Neuronal stem cell (in vitro differentiated cells): Measurements from ENCODE around the gene TBXAS1.
A peak's percentile ranks its signal among the peaks of the same experiment; 100 is the strongest.

Source experiments
- DNase-seq: peaks from one replicate; pipeline ENCODE4 v3.0.0-alpha.2; 2013; ENCODE audit warnings: low spot score
- H2AFZ ChIP-seq: one replicate; pipeline ENCODE4 v1.6.1; 2013; ENCODE audit warnings: mild to moderate bottlenecking, low read length, inconsistent platforms
- H2AK5ac ChIP-seq: 2 replicates; pipeline ENCODE4 v1.6.1; 2013; ENCODE audit warnings: low read depth, mild to moderate bottlenecking, inconsistent platforms, low read length, moderate library complexity, mixed read lengths
- H2BK120ac ChIP-seq: 2 replicates; pipeline ENCODE4 v1.6.1; 2013; ENCODE audit warnings: low read depth, mild to moderate bottlenecking, inconsistent platforms, low read length, moderate library complexity, mixed read lengths
- H2BK12ac ChIP-seq: one replicate; pipeline ENCODE4 v1.6.1; 2013; ENCODE audit warnings: low read length, inconsistent platforms
- H2BK15ac ChIP-seq: 2 replicates; pipeline ENCODE4 v1.6.1; 2013; ENCODE audit warnings: mild to moderate bottlenecking, low read length, inconsistent platforms, mixed read lengths
- H2BK5ac ChIP-seq: one replicate; pipeline ENCODE4 v1.6.1; 2013; ENCODE audit warnings: inconsistent platforms, mild to moderate bottlenecking, low read length, moderate library complexity
- H3K14ac ChIP-seq: one replicate; pipeline ENCODE4 v1.6.1; 2013; ENCODE audit warnings: low read length, inconsistent platforms
- H3K18ac ChIP-seq: 2 replicates; pipeline ENCODE4 v1.6.1; 2013; ENCODE audit warnings: low read length, inconsistent platforms
- H3K23ac ChIP-seq: 2 replicates; pipeline ENCODE4 v1.6.1; 2013; ENCODE audit warnings: low read depth, mild to moderate bottlenecking, mixed read lengths, low read length, inconsistent platforms; ENCODE audit not compliant: poor library complexity
- H3K27ac ChIP-seq: replicated peaks from 3 replicates; pipeline ENCODE4 v1.5.1; 2013; ENCODE audit warnings: low read length, inconsistent platforms
- H3K27me3 ChIP-seq, 3 experiments: 2 replicates each; pipeline ENCODE4 v1.6.1; 2013; ENCODE audit warnings: low read length in 3 of 3, mild to moderate bottlenecking in 2 of 3, inconsistent platforms in 1 of 3, low read depth in 1 of 3, mixed read lengths in 1 of 3, moderate library complexity in 1 of 3; ENCODE audit not compliant: control insufficient read depth in 3 of 3, insufficient read depth in 3 of 3
- H3K36me3 ChIP-seq, 2 donors: replicated peaks in 1 of 2; 2 replicates each; pipeline ENCODE4 v1.6.1; 2013; ENCODE audit warnings: low read length in 2 of 2; ENCODE audit not compliant: control insufficient read depth in 2 of 2, insufficient read depth in 2 of 2
- H3K4ac ChIP-seq: 2 replicates; pipeline ENCODE4 v1.6.1; 2013; ENCODE audit warnings: inconsistent platforms, mild to moderate bottlenecking, low read length, moderate library complexity
- H3K4me1 ChIP-seq, 2 donors: 1 replicate in 1 of 2; 2 replicates in 1 of 2; pipeline ENCODE4 v1.6.1; 2013; ENCODE audit warnings: low read length in 2 of 2, low read depth in 1 of 2; ENCODE audit not compliant: control insufficient read depth in 2 of 2, insufficient read depth in 1 of 2
- H3K4me2 ChIP-seq: one replicate; pipeline ENCODE4 v1.6.1; 2013; ENCODE audit warnings: mild to moderate bottlenecking, low read length, inconsistent platforms; ENCODE audit not compliant: insufficient read depth, poor library complexity, severe bottlenecking
- H3K4me3 ChIP-seq, 2 donors: 2 replicates each; pipeline ENCODE4 v1.5.1; 2013; ENCODE audit warnings: low read length in 2 of 2, mild to moderate bottlenecking in 2 of 2, inconsistent platforms in 1 of 2, moderate library complexity in 1 of 2
- H3K79me1 ChIP-seq: one replicate; pipeline ENCODE4 v1.6.1; 2013; ENCODE audit warnings: low read depth, mild to moderate bottlenecking, inconsistent platforms, low read length, moderate library complexity
- H3K9ac ChIP-seq: one replicate; pipeline ENCODE4 v1.6.1; 2013; ENCODE audit warnings: mild to moderate bottlenecking, low read depth, low read length, inconsistent platforms; ENCODE audit not compliant: poor library complexity
- H3K9me3 ChIP-seq, 2 donors: replicated peaks in 1 of 2; 2 replicates each; pipeline versions ENCODE3 to v1.6.1; 2013; ENCODE audit warnings: low read length in 2 of 2, mild to moderate bottlenecking in 2 of 2, inconsistent platforms in 1 of 2, low read depth in 1 of 2, mixed read lengths in 1 of 2, moderate library complexity in 1 of 2; ENCODE audit not compliant: control insufficient read depth in 2 of 2, insufficient read depth in 1 of 2
- H4K8ac ChIP-seq: one replicate; pipeline ENCODE4 v1.6.1; 2013; ENCODE audit warnings: low read depth, mild to moderate bottlenecking, inconsistent platforms, low read length, moderate library complexity
- H4K91ac ChIP-seq: one replicate; pipeline ENCODE4 v1.6.1; 2013; ENCODE audit warnings: low read length, low read depth, mild to moderate bottlenecking, inconsistent platforms; ENCODE audit not compliant: poor library complexity
- WGBS, 2 donors: extraction: QIAGEN DNeasy Blood & Tissue Kit; methylation state at CpG; one replicate each; pipeline ENCODE4 v1.1.7; 2013; ENCODE audit warnings: missing lambda C conversion rate in 2 of 2, mixed read lengths in 1 of 2; ENCODE audit not compliant: insufficient read length in 2 of 2, insufficient replicate concordance in 1 of 2; ENCODE audit errors: extremely low coverage in 2 of 2; 5-methylcytosine and 5-hydroxymethylcytosine counted together

Gene TBXAS1

DNA sequence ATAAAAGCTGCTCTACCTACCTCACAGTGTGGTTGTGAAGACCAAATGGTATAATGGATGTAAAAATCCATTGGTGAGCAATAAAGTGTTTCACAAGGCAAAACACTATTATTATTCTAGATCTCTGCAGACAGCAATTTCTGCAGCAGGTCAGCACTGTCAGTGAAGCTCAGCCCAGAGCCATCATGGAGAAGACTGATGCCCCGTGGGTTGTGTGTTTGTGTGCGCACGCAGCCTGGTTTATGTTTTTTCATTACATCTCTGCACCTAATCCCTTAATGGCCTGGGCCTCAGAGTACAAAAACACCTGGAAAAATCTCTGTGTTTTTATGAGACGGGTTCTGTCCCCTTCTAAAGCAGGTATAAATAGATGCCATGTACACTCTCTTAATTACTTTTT, 169.5 kb downstream of the TBXAS1 start:
- Histone ChIP-seq H3K9ac (no peak overlapping the region), H2BK120ac (no peak overlapping the region), H3K36me3 (no peaks in the 10 kb centered on the region), H3K4me1 (peaks cover 0 to 6% of the 10 kb centered on the region in 2 donors), H2BK12ac (no peak overlapping the region), H2AFZ (no peak overlapping the region), H3K4me3 (no peak overlapping the region), H2AK5ac (no peak overlapping the region), H3K14ac (no peak overlapping the region), H3K18ac (no peak overlapping the region), H3K23ac (no peak overlapping the region), H3K79me1 (no peaks in the 10 kb centered on the region), H4K8ac (no peak overlapping the region), H3K27ac (no peak overlapping the region), H4K91ac (no peak overlapping the region), H2BK15ac (no peak overlapping the region), H3K4me2 (no peak overlapping the region), H3K4ac (no peak overlapping the region), H2BK5ac (no peak overlapping the region), H3K9me3 (no peaks in the 10 kb centered on the region), H3K27me3 (peaks cover 0 to 27% (median 0%) of the 10 kb centered on the region in 3 experiments)
- no CpG with 5 or more reads among the region's 4 CpGs for WGBS, 2 donors
- no peak for DNase-seq

DNA sequence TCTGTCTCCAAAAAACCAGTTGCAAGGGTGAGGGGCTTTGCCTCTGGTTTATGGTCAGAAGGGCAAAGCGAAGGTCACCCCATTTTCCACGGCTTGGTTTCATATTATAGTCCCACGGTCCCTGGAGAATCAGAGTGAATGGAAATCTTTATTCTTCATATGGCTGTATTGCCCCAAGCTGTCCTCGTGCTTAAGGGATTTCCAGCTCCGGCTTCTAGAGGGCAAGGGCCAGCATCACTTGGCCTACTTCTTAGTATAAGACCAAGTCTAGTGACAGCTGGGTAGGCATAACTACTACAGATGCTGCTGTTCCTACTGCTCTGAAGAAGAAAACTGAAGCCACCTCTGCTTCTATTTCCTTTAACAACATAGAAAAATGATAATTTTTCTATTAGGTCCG, 170.5 kb downstream of the TBXAS1 start:
- no CpG with 5 or more reads among the region's 6 CpGs for WGBS, 2 donors
- Histone ChIP-seq H3K36me3 (no peaks in the 10 kb centered on the region), H3K14ac (no peak overlapping the region), H2BK5ac (no peak overlapping the region), H3K4ac (no peak overlapping the region), H3K23ac (no peak overlapping the region), H4K91ac (no peak overlapping the region), H3K27ac (no peak overlapping the region), H3K9me3 (no peaks in the 10 kb centered on the region), H3K18ac (no peak overlapping the region), H3K27me3 (peaks cover 0 to 24% (median 0%) of the 10 kb centered on the region in 3 experiments), H3K4me1 (peaks cover 0 to 8% of the 10 kb centered on the region in 2 donors), H4K8ac (no peak overlapping the region), H2BK120ac (no peak overlapping the region), H2AFZ (no peak overlapping the region), H2BK12ac (no peak overlapping the region), H2BK15ac (no peak overlapping the region), H2AK5ac (no peak overlapping the region), H3K4me3 (no peak overlapping the region), H3K79me1 (no peaks in the 10 kb centered on the region), H3K9ac (no peak overlapping the region), H3K4me2 (no peak overlapping the region)
- no peak for DNase-seq

DNA sequence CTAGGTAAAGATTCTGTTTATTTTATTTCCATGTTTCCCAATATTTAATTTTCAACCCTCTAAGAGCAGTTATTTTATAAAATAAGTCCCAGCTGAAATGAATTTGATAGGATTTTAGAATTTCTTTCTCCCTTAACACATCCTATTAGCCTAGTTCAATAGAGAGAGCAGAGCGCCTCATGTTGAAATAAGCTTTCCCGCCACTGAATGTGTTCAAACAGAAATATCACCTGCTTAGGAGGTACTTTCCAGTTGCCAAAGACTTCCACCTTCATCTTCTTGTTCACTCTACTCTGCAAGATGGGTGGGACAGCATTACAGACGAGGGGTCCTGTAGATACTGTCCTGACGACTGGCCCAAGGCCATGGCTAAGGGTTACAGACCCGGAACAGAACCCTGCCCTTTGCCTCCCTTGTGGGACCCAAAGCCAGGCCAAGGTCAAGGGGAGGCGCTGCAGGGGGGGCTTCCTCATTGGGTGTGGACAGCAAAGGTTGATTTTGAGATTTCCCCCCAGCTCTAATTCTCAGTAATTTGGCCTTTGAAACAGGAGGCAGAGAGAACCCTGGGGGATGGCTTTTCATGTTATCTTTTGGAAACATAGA, 171.7 kb downstream of the TBXAS1 start:
- H3K4me3 ChIP-seq, result no peak overlapping the region
- no peak overlapping the region for H3K23ac ChIP-seq
- no peak overlapping the region for H3K4ac ChIP-seq
- no peak overlapping the region for H2BK5ac ChIP-seq
- H3K27me3 ChIP-seq, result peaks cover 0 to 20% (median 0%) of the 10 kb centered on the region in 3 experiments
- no peak overlapping the region for H2BK15ac ChIP-seq
- H2AK5ac ChIP-seq, result no peak overlapping the region
- H4K8ac ChIP-seq, result no peak overlapping the region
- peaks cover 0 to 4% of the 10 kb centered on the region in 2 donors for H3K4me1 ChIP-seq
- no peak for DNase-seq
- WGBS, 2 donors, result no CpG with 5 or more reads among the region's 6 CpGs
- no peak overlapping the region for H3K14ac ChIP-seq
- H3K9me3 ChIP-seq, result no peaks in the 10 kb centered on the region
- H2AFZ ChIP-seq, result no peak overlapping the region
- H3K4me2 ChIP-seq, result no peak overlapping the region
- no peaks in the 10 kb centered on the region for H3K79me1 ChIP-seq
- no peaks in the 10 kb centered on the region for H3K36me3 ChIP-seq
- H3K18ac ChIP-seq, result no peak overlapping the region
- H4K91ac ChIP-seq, result no peak overlapping the region
- H2BK12ac ChIP-seq, result no peak overlapping the region
- no peak overlapping the region for H3K9ac ChIP-seq
- H3K27ac ChIP-seq, result no peak overlapping the region
- H2BK120ac ChIP-seq, result no peak overlapping the region

DNA sequence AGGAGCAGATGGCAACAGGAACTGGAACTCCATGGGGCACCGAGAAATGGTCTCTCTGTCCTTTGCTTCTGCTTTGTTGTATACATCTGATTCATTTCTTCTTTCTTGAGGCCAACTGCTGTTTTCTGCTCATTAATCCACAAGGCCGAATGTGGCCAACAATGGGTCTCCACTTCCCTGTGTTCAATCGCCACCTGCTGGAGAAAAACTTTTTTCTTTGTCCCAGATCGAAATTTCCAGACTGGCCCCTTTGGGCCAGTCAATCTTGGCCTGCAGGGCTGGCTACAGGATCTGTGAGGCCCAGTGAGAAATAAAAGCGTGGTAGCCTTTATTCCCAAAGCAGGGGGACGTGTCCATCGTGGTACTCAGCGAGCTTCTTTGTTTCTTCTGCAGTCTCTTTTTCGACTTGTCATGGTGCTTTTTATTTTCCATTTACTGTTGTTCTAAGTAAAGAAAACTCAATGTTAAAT, 174.9 kb downstream of the TBXAS1 start:
- no peaks in the 10 kb centered on the region for H3K9me3 ChIP-seq
- H3K18ac ChIP-seq, result no peak overlapping the region
- no CpG with 5 or more reads among the region's 9 CpGs for WGBS, 2 donors
- H2AFZ ChIP-seq, result peak overlapping the region; percentile 61
- H2BK120ac ChIP-seq, result no peak overlapping the region
- no peaks in the 10 kb centered on the region for H3K36me3 ChIP-seq
- no peak overlapping the region for H4K8ac ChIP-seq
- no peak overlapping the region for H4K91ac ChIP-seq
- no peak overlapping the region for H2BK5ac ChIP-seq
- no peak overlapping the region for H3K4ac ChIP-seq
- peak; percentile 40 for DNase-seq
- no peak overlapping the region for H3K14ac ChIP-seq
- H3K27ac ChIP-seq, result no peak overlapping the region
- H2BK12ac ChIP-seq, result no peak overlapping the region
- no peak overlapping the region for H3K4me2 ChIP-seq
- no peak overlapping the region for H3K4me3 ChIP-seq
- peaks cover 0 to 1% (median 0%) of the 10 kb centered on the region in 3 experiments for H3K27me3 ChIP-seq
- peaks cover 0 to 2% of the 10 kb centered on the region in 2 donors for H3K4me1 ChIP-seq
- no peak overlapping the region for H3K9ac ChIP-seq
- H3K79me1 ChIP-seq, result no peaks in the 10 kb centered on the region
- no peak overlapping the region for H2BK15ac ChIP-seq
- H2AK5ac ChIP-seq, result no peak overlapping the region
- no peak overlapping the region for H3K23ac ChIP-seq
